ENCODE results near the gene NXN.

The NXN gene

DNA sequence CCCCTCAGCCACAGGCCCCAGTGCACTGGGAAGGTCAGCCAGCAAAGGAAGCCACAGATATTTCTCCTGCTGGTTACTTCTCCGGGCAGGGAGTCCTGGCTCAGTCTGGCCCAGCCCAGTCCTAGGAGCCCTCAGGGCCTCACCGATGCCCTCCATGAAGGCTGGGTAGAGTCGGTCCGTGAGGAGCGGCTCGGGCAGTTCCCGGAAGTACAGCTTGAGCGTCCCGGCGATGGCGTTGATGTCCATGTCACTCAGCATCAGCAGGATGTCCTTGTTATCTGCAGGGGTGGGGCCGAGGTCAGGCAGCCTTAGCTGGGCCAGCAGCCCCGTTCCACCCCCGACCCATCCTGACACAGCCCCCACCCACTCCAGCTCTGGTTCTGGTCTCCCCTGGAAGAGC is 31.0 kb upstream of the NXN start:
- H3K4me1 Mint-ChIP-seq (ENCODE audit: low read depth) = peaks cover 4% of the 10 kb centered on the region
- no peaks in the 10 kb centered on the region for H3K36me3 Mint-ChIP-seq
- H3K9me3 Mint-ChIP-seq (ENCODE audit: low read depth) = no peaks in the 10 kb centered on the region
- H3K27me3 Mint-ChIP-seq = no peaks in the 10 kb centered on the region
- H3K27ac Mint-ChIP-seq = no peak overlapping the region
- no peak overlapping the region for H3K4me3 Mint-ChIP-seq

DNA sequence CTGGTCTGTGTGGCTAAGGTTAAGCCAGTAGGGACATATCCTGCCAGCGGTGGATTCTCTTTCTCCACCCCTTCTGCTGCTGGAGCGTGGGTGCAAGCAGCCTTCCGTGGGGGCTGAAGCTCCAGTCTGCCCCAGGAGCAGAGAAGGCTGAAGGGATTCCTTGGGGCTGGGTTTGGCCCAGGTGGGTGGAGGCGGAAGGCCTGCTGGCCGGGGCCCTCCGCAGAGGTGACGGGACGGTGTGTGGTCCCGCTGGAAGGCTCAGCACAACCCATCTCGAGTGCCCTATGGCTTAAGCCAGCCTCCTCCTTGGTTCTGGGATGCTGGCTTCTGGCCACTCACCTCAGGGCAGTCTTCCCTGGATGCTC is 30.5 kb upstream of the NXN start:
- peaks cover 9% of the 10 kb centered on the region for H3K4me1 Mint-ChIP-seq (ENCODE audit: low read depth)
- no peaks in the 10 kb centered on the region for H3K36me3 Mint-ChIP-seq
- H3K27me3 Mint-ChIP-seq = no peaks in the 10 kb centered on the region
- no peak overlapping the region for H3K27ac Mint-ChIP-seq
- H3K4me3 Mint-ChIP-seq = no peak overlapping the region
- H3K9me3 Mint-ChIP-seq (ENCODE audit: low read depth) = no peaks in the 10 kb centered on the region

DNA sequence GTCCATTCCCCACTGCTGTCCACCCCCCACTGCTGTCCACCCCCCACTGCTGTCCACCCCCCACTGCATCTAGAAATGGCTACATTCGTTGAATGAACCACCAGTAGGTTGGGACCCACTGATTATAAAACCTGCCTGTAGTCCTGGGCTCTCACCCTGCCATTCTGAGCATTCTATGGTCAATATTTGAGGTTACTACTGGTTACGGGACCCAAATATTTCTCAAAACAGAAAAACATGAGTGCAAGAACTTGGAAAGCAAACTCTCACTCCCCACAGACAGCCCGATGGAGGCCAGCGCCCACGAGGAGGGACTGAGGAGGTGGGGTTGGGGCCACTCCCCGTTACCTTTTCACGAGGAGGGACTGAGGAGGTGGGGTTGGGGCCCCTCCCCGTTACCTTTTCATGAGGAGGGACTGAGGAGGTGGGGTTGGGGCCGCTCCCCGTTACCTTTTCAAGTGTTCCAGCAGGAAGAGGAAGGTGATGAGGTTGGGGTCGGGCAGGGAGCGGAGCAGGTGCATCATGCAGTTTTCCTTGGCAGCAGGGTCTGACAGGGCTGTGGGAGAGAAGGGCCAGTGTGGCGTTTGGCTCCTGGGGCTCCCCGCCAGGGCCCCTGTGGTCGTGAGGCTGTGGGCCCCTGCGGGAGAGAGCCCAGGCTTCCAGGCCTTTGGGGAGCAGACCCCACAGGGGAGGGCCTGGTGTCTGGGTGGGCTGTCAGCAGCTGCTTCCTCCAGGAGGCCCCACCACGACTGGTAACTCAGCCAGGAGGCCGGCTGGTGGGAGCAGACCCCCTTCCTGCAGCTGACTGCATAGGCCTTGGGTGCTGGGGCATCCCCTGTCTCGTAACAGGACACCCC is 29.9 kb upstream of the NXN start:
- Mint-ChIP-seq H3K27me3 (no peaks in the 10 kb centered on the region), H3K27ac (no peak overlapping the region), H3K36me3 (no peaks in the 10 kb centered on the region)

DNA sequence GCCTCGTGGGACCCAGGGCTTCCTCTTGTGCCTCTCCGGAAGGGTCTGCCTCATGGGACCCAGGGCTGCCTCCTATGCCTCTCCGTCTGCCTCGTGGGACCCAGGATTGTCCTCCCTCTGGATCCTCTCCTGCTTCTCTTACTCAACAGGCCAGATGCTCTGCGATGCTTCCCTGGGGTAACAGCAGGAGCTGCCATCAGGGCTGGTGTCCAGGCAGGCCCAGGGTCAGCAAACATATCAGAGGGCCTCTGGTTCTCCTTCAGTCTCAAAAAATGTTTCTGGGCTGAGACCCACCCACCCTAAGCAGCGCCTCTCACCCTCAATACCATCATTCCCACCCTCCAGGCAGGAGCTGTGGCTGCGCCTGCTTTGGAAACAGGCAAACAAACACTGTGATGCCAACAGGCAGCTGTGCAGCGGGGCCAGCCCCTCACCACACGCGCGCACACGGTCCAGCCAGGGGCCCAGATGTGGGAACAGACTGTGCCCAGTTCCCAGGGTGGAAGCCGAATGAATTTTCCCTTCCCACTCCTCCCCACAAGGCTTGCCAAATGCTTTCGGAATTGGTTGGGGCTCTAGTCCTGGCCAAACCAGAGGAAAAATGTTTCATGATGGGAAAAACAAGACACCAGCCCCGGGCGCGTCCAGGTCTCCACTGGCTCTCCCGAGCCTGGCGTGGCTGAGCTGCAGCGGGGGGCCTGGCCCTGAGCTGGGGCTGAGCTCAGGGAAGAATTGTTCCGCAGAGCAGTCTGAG is 28.6 kb upstream of the NXN start:
- Mint-ChIP-seq H3K27me3 (no peaks in the 10 kb centered on the region), H3K27ac (no peak overlapping the region), H3K36me3 (no peaks in the 10 kb centered on the region), H3K4me3 (no peak overlapping the region), H3K4me1 (ENCODE audit: low read depth) (peaks cover 11% of the 10 kb centered on the region), H3K9me3 (ENCODE audit: low read depth) (no peaks in the 10 kb centered on the region)

More for the DNA sequence above, 29.9 kb upstream of the NXN start:
- H3K9me3 Mint-ChIP-seq (ENCODE audit: low read depth) = no peaks in the 10 kb centered on the region
- no peak overlapping the region for H3K4me3 Mint-ChIP-seq
- H3K4me1 Mint-ChIP-seq (ENCODE audit: low read depth) = peaks cover 11% of the 10 kb centered on the region

DNA sequence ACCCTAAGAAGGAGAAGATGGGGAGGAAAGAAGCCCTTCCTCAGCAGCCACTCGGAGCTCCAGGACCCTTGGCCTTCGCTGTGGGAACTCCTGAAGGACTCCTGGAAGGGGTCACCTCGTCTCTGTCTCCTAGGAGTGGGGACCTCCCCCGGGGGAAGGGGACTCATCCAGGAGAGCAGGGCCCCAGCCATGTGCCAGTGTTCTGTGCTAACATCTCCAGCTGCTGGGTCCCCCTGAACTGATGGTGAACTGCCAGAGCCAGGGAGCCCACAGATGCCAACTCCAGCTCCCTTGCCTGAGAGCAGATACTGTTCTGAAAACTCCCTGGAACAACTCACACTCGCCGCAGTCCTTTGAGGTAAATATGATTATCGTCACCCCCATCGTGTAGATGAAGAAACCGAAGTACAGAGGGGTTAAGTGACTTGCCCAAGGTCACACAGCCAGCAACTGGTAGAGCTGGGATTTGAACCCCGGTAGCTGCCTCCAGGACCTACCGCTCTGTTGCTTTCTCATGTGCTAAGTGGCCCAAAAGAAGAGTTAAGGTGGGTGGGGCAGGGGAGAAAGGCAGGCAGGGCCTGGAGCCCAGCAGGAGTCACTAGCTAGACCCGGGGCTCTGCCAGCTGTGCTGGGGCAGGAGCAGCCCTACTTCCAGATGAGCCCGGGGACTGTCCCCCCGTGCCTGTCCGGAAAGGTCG is 27.9 kb upstream of the NXN start:
- Mint-ChIP-seq H3K27ac (no peak overlapping the region), H3K4me3 (no peak overlapping the region), H3K9me3 (ENCODE audit: low read depth) (no peaks in the 10 kb centered on the region), H3K4me1 (ENCODE audit: low read depth) (peaks cover 11% of the 10 kb centered on the region), H3K27me3 (no peaks in the 10 kb centered on the region), H3K36me3 (no peaks in the 10 kb centered on the region)

DNA sequence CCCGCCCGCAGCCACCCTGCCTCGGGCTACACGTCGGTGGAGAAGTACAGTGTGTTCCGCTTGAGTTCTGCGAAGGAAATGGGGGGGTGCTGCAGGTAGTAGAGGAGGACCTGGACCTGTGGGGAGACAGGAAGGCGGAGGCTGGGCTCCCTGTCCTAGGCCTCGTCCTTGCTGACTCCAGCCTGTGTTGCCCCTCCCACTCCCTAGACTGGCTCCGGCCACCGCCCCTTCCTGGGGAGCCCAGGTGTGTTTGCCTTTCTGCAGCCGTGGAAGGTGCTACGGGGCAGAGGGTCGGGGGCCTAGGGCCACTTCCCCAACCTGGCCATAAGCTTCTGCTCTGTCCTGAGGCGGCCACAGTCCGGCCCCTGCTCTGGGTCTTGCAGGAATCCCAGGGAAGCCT is 26.5 kb upstream of the NXN start:
- Mint-ChIP-seq H3K9me3 (ENCODE audit: low read depth) (no peaks in the 10 kb centered on the region), H3K27ac (no peak overlapping the region), H3K27me3 (no peaks in the 10 kb centered on the region), H3K4me3 (peak overlapping the region; percentile 56), H3K4me1 (ENCODE audit: low read depth) (peaks cover 11% of the 10 kb centered on the region), H3K36me3 (peaks cover 3% of the 10 kb centered on the region)

DNA sequence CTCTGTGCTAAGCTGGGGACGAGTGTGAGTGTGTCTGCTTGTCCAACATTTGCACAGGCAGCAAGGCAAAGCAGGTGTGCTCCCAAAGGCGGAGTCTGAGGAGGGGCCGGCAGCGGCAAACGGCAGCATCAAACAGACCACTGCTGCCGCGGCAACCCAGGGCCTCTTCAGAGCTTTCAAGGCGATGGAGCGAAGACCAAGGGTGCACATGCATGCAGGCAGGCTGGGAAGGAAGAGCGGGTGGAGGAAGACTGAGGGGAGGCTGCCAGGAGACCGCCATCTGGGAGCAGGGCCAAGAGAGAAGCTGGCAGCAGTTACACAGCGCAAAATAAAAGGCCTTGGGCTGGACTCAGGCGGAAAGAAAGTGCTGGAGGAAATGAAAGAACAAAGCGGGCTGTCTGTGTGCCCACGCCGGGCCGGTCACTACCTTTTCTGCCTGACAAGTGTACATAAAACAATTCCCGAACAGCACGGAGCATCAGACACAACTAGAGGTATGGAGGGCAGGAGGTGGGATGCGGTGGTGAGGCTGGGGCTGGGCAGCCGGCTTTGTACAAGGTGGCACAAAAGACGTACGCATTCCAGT is 25.9 kb upstream of the NXN start:
- Mint-ChIP-seq H3K36me3 (peaks cover 3% of the 10 kb centered on the region), H3K4me1 (ENCODE audit: low read depth) (peaks cover 11% of the 10 kb centered on the region), H3K4me3 (peak overlapping the region; percentile 56), H3K27me3 (no peaks in the 10 kb centered on the region), H3K9me3 (ENCODE audit: low read depth) (no peaks in the 10 kb centered on the region), H3K27ac (peak overlapping the region; percentile 34)

DNA sequence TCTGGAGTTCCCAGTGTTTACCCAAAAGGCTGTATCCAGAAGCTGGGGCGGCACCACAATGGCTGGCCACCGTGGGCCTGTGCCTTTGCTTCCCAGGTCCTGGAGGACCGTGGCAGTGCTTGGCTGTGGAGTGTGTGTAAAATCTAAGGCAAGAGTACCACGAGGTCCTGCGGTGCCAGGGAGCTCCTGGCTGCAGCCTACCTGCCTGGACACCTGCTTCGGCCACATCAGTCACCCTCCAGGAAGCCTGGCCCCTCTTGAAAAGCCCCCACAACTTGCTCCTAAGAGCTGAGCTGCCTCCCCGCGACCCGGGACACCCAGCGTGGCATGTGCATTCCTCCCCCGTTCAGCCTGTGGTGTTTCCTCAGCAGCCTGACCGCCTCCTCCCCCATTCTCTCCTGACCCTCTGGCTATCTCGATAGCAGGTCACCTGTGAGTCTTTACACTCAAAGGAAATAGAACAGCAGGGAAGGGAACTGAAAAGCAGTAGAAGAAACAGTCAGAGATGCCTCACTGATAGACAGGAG is 25.3 kb upstream of the NXN start:
- peaks cover 3% of the 10 kb centered on the region for H3K36me3 Mint-ChIP-seq
- no peaks in the 10 kb centered on the region for H3K27me3 Mint-ChIP-seq
- H3K4me1 Mint-ChIP-seq (ENCODE audit: low read depth) = peaks cover 11% of the 10 kb centered on the region
- H3K4me3 Mint-ChIP-seq = peak overlapping the region; percentile 56
- H3K27ac Mint-ChIP-seq = no peak overlapping the region
- no peaks in the 10 kb centered on the region for H3K9me3 Mint-ChIP-seq (ENCODE audit: low read depth)

DNA sequence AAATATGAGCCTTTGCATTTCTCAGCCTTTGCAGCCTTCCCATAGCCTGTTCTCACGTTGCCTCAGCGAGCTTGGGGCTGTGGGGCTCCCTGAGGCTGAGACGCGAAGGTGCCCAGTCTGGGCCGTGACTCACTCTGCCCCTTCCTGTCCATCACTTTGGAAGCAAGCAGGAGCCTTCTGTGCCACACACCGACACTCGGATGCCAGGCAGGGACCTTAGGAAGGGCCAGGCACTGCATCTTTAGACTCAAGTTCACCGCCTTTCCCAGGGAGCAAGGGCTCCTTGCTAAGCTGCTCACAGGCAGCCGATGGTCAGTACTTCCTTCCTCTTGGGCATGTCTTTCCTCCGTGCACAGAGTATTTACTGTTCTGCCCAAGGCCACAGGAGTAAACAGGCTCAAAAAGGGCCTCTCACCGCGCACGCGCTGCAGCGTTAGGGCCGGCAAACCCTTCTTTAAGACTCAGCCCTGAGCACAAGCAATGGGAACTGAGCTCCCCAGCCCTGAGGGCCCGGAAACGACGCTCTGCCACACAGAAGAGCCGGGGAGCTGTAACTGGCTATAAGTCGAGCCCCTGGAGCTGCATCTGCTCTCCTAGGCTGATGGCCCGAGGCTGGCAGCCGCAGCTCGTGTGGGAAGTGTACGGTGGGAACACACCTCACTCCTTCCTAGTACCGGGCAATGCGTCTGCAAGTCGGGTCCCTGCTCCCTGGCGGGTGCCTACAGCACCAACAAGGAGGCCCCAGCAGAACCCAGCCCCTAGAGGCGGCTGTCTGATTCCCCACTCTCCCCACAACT is 24.6 kb upstream of the NXN start:
- no peak overlapping the region for H3K4me3 Mint-ChIP-seq
- H3K27ac Mint-ChIP-seq = no peak overlapping the region
- H3K36me3 Mint-ChIP-seq = peaks cover 5% of the 10 kb centered on the region

DNA sequence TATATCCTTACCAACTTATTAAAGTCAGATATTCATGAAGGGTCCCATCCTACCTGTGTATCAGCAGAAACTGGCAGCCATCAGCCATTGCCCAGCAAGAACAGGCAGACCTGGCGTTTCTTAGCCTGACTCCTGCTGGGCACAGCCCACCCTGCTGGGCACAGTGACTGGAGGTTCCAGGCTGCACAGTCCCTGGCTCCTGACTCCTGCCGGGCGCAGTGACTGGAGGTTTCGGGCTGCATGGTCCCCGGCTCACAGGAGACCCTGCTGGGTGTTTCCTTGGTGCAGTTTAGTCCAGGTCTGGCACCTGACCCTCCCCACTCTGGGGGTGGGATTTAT is 24.0 kb upstream of the NXN start:
- H3K4me1 Mint-ChIP-seq (ENCODE audit: low read depth) = peaks cover 20% of the 10 kb centered on the region
- no peaks in the 10 kb centered on the region for H3K27me3 Mint-ChIP-seq
- H3K36me3 Mint-ChIP-seq = peaks cover 5% of the 10 kb centered on the region
- H3K9me3 Mint-ChIP-seq (ENCODE audit: low read depth) = no peaks in the 10 kb centered on the region
- no peak overlapping the region for H3K4me3 Mint-ChIP-seq
- H3K27ac Mint-ChIP-seq = no peak overlapping the region

More for the DNA sequence above, 24.6 kb upstream of the NXN start:
- H3K27me3 Mint-ChIP-seq = no peaks in the 10 kb centered on the region
- no peaks in the 10 kb centered on the region for H3K9me3 Mint-ChIP-seq (ENCODE audit: low read depth)
- peaks cover 15% of the 10 kb centered on the region for H3K4me1 Mint-ChIP-seq (ENCODE audit: low read depth)

DNA sequence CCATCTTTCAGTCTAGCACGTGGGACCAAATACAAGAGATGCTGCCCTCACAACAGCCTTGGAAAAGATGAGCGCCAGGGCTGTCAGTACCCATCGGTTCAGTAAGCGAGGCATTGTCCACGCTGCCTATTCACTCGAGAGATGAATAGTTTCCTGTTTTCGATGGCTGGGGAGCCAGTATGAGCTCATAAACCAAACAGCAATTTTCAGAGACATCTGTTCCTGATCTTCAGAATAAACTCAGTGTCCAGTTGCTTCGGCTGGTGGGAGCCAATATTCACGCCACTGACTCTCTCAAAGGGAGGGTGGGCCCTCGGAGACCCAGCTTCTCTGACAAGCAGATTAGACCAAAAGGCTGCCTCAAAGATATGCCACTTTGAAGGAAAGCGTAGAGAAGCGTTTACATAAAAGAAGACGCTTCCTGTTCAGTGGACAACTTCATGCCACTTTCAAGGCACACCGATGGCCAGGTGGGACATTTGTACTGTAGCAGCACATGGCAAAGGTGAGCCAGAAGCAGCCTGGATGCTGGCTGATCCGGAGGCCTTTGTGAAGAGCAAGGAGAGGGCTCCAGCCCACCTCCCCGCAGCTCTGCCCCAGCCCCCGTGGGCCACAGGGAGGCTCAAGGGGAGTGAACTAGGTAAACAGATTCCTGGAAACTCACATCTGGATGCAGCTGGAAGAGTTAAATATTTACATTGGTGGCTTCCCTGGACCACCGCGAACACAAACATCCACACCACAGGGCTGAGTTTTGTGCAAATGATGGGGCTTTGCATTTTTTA is 23.4 kb upstream of the NXN start:
- no peaks in the 10 kb centered on the region for H3K9me3 Mint-ChIP-seq (ENCODE audit: low read depth)
- no peak overlapping the region for H3K4me3 Mint-ChIP-seq
- no peaks in the 10 kb centered on the region for H3K27me3 Mint-ChIP-seq
- no peak overlapping the region for H3K27ac Mint-ChIP-seq
- H3K36me3 Mint-ChIP-seq = peaks cover 5% of the 10 kb centered on the region
- peaks cover 27% of the 10 kb centered on the region for H3K4me1 Mint-ChIP-seq (ENCODE audit: low read depth)

DNA sequence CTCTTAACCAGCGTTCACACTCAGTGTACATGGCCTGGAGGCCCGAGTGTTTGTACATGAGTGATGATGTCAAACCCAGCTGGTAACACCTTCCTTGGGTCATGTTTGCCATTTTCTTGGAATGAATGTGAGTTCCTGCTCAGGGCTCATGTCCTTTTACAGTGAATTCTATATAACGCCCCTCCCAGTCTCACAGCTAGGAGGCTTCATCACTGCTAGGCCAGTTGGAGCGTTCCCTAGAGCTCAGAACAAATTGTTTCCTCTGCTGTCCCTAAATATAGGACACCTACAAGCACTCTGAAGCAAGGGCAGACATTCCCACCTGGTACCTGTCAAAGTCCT is 22.8 kb upstream of the NXN start:
- Mint-ChIP-seq H3K4me1 (ENCODE audit: low read depth) (peaks cover 30% of the 10 kb centered on the region), H3K4me3 (no peak overlapping the region), H3K27ac (peak overlapping the region; percentile 34), H3K9me3 (ENCODE audit: low read depth) (no peaks in the 10 kb centered on the region), H3K36me3 (peaks cover 5% of the 10 kb centered on the region), H3K27me3 (no peaks in the 10 kb centered on the region)

DNA sequence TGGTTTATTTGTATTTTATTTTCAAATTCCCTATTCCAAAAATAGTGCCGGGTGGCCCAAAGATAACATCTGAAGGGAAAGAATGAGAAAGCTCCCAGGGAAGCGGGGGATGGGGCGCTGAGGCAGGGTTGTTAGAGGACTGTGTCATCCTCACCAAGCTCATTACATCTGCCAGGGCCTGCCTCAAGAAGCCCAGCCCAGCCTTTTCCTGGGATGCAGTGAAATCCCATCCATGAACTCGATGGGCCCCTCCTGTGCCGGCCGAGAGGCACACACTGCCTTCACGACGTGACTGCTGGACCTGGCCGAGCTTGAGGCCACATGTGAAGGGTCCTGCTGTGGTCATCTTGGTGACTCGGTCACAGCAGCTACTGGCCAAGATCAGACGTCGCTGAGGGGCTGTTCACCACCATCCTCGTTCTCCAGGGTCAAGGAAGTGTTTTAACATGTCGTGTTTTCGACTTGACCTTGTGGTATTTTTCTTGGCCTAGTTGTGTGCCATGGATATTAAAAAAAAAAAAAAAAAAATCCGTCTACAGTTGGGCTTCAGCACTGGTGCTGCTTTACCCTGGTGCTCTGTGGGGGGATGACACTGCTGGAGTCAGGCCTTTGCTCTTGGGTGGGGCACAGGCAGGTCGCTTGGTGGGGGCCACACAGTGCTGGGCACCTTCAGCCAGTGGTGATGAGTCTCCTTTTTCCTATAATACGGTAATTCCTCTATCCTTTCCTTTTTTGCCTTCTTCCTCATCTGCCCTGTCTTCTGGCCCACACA is 22.2 kb upstream of the NXN start:
- peak overlapping the region; percentile 34 for H3K27ac Mint-ChIP-seq
- no peak overlapping the region for H3K4me3 Mint-ChIP-seq
- H3K27me3 Mint-ChIP-seq = no peaks in the 10 kb centered on the region
- H3K36me3 Mint-ChIP-seq = peaks cover 5% of the 10 kb centered on the region
- no peaks in the 10 kb centered on the region for H3K9me3 Mint-ChIP-seq (ENCODE audit: low read depth)
- peaks cover 32% of the 10 kb centered on the region for H3K4me1 Mint-ChIP-seq (ENCODE audit: low read depth)
